HFFc6 (cell line): Measurements from ENCODE around the gene IGSF22. TPM values are rescaled to one million over a fixed set of nuclear protein-coding genes. Genes with fewer than 3 reads are reported as not detected.

ENCODE experiments used
- DNase-seq: peaks from one replicate; pipeline ENCODE4 v3.0.0-alpha.2; 2018
- H3K27ac Mint-ChIP-seq: 2 replicates; pipeline ENCODE4 v1.8.0; 2020; ENCODE audit warnings: mild to moderate bottlenecking, mixed read lengths
- H3K27me3 Mint-ChIP-seq: 2 replicates; pipeline ENCODE4 v1.8.0; 2021; ENCODE audit warnings: mild to moderate bottlenecking, moderate library complexity, mixed read lengths; ENCODE audit not compliant: insufficient read depth
- H3K36me3 Mint-ChIP-seq: 2 replicates; pipeline ENCODE4 v1.8.0; 2021; ENCODE audit warnings: low read depth, mixed read lengths
- H3K4me1 Mint-ChIP-seq: 2 replicates; pipeline ENCODE4 v1.8.0; 2020; ENCODE audit warnings: low read depth, mixed read lengths
- H3K4me3 Mint-ChIP-seq: 2 replicates; pipeline ENCODE4 v1.8.0; 2020; ENCODE audit warnings: mild to moderate bottlenecking, moderate library complexity, mixed read lengths
- H3K9me3 Mint-ChIP-seq: 2 replicates; pipeline ENCODE4 v1.8.0; 2020; ENCODE audit warnings: mild to moderate bottlenecking, mixed read lengths
- total RNA-seq, 6 experiments: library from RNA; stranded (reverse); fragmentation: NEBNext Ultra II Directional; extraction: Animal tissue kit (Norgen Biotek cat#: 25700); gene quantifications; 2 replicates in 1 of 6; 3 replicates in 5 of 6; pipeline ENCODE4 v1.2.3, GENCODE V29; 2021
- TF ChIP-seq, protein P1 (sequence below): fragments of 200-600 bp; sonication (generic); IDR thresholded peaks from 2 replicates; pipeline ENCODE4 v1.5.0; 2021; ENCODE audit warnings: antibody characterized with exemption, mild to moderate bottlenecking

Gene IGSF22
- total RNA-seq, 6 experiments from 2014 or later, result not detected

DNA sequence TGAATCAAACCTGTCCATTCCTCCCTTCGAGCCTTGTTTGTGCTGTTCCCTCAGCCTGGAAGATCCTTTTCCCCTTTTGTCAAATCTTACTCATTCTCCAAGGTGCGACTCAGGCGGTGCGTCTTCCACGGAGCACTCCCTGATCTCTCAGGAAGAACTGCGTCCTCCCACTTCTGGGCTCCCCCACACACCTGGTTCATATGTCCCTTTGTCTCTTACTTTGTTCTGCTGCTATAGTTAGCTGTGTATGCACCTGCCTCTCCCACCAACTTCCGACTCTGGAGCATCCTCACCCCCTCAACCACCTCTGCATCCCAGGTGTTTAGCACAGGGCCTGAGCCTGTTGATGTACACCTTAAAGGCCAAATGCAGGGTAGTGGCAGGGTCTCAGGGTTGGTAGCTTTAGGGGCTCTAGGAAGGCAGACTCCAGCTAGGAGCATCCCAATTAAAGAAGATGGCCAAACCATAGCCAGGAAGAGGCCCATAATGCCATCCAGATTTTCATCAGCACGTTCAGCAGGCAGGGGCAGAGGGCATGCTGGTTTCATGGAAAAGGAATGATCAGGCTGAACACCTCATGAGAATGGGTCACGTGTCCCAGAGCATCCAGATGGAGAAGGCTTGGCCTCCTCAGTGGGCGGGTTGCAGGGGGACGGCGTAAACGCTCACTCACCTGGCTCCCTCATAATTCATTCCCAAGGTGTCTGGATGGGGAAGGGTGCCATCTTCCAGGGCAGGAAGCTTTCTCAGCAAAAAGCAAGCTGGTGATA, 45.5 kb upstream of the IGSF22 start:
- no peak overlapping the region for H3K4me3 Mint-ChIP-seq
- no peak for DNase-seq
- peaks cover 3% of the 10 kb centered on the region; the same call in 1 of the 2 replicates for H3K9me3 Mint-ChIP-seq
- TF ChIP-seq, protein P1, sequence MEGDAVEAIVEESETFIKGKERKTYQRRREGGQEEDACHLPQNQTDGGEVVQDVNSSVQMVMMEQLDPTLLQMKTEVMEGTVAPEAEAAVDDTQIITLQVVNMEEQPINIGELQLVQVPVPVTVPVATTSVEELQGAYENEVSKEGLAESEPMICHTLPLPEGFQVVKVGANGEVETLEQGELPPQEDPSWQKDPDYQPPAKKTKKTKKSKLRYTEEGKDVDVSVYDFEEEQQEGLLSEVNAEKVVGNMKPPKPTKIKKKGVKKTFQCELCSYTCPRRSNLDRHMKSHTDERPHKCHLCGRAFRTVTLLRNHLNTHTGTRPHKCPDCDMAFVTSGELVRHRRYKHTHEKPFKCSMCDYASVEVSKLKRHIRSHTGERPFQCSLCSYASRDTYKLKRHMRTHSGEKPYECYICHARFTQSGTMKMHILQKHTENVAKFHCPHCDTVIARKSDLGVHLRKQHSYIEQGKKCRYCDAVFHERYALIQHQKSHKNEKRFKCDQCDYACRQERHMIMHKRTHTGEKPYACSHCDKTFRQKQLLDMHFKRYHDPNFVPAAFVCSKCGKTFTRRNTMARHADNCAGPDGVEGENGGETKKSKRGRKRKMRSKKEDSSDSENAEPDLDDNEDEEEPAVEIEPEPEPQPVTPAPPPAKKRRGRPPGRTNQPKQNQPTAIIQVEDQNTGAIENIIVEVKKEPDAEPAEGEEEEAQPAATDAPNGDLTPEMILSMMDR, result no peak
- H3K36me3 Mint-ChIP-seq, result no peaks in the 10 kb centered on the region
- H3K4me1 Mint-ChIP-seq, result peaks cover 27% of the 10 kb centered on the region
- H3K27ac Mint-ChIP-seq, result no peak overlapping the region
- peaks cover 20% of the 10 kb centered on the region for H3K27me3 Mint-ChIP-seq

DNA sequence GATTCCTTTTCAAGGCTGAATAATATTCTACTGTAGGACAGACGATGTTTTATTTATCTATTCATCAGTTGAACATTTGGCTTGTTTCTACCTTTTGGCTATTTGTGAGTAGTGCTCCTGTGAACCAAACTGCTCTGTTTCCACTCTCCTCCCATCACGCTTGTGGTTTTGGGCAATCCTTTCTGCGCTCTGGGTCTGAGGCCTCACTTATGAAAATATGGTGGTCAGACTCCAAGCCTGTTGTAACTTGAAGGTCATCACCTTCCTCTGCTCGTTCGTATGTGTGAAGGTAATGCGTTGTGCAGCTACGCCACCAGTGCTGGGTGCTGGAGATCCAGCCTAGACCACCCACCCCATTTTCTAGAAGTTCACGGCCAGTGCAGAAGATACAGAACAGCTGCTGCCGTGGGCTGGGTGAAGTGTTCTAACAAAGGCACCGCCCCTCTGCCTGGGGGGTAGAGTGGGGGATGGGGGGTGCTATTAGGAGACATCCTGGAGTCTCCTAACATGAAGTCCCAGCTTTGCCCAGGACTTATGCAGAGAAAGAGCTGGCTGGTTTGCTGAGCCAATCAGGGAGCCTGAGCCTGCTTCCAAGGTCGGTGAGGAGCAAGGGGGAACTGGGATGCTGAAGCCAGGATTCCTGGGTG, 44.6 kb upstream of the IGSF22 start:
- Mint-ChIP-seq H3K27ac (no peak overlapping the region), H3K4me1 (peaks cover 31% of the 10 kb centered on the region), H3K27me3 (peaks cover 23% of the 10 kb centered on the region), H3K4me3 (no peak overlapping the region), H3K36me3 (no peaks in the 10 kb centered on the region), H3K9me3 (peaks cover 3% of the 10 kb centered on the region; the same call in 1 of the 2 replicates)
- no peak for DNase-seq
- TF ChIP-seq, protein P1, result no peak

DNA sequence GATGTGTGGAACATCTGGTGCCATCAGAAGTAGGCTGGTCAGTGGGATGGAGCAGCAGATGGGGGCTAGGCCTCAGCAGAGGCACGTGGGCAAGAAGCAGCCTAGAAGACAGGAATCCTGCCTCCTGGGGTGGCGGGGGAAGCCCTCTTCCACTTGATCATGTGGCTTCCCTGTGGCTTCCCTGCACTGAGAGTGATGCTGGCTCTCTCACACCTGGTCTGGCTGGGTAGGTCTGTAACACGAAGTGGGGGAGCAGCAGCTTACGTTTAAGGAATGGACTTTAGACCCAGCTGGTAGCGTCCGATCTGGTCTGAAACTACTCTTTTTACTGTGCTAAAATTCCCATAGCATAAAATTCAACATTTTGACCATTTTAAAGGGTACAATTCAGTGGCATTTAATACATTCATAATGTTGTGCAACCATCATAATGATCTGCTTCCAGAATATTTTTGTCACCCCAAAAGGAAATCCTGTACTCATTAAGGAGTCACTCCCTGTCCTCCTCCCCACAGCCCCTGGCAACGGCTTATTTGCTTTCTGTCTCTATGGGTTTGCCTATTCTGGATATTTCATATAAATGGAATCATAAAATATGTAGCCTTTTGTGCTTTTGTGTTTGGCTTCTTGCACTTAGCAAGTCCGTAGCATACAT, 43.9 kb upstream of the IGSF22 start:
- peaks cover 37% of the 10 kb centered on the region for H3K4me1 Mint-ChIP-seq
- H3K9me3 Mint-ChIP-seq, result peaks cover 3% of the 10 kb centered on the region; the same call in 1 of the 2 replicates
- H3K4me3 Mint-ChIP-seq, result no peak overlapping the region
- H3K36me3 Mint-ChIP-seq, result no peaks in the 10 kb centered on the region
- TF ChIP-seq, protein P1, result no peak
- DNase-seq, result no peak
- H3K27me3 Mint-ChIP-seq, result peaks cover 24% of the 10 kb centered on the region
- no peak overlapping the region for H3K27ac Mint-ChIP-seq

DNA sequence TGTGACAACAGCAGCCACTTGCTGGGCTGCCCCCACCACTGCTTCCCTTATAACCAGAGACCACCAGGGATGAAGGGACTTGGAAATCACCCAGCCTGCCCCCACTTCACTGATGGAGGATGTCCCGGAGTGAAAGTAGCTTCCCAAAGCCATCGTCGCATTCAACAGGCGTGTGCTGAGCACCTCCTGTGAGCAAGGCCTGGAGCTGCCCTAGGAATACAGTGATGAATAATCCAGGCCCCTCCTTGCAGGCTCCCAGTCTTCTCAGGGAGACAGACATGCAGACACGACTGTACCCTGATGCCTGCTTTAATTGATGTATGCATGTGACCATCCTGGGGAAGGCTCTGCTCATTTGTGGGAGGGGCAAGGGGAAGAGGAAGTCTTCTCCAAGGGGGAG, 43.0 kb upstream of the IGSF22 start:
- peaks cover 3% of the 10 kb centered on the region; the same call in 1 of the 2 replicates for H3K9me3 Mint-ChIP-seq
- peaks cover 19% of the 10 kb centered on the region for H3K27me3 Mint-ChIP-seq
- H3K27ac Mint-ChIP-seq, result no peak overlapping the region
- no peak overlapping the region for H3K4me3 Mint-ChIP-seq
- TF ChIP-seq, protein P1, result no peak
- no peaks in the 10 kb centered on the region for H3K36me3 Mint-ChIP-seq
- no peak for DNase-seq
- H3K4me1 Mint-ChIP-seq, result peaks cover 43% of the 10 kb centered on the region

DNA sequence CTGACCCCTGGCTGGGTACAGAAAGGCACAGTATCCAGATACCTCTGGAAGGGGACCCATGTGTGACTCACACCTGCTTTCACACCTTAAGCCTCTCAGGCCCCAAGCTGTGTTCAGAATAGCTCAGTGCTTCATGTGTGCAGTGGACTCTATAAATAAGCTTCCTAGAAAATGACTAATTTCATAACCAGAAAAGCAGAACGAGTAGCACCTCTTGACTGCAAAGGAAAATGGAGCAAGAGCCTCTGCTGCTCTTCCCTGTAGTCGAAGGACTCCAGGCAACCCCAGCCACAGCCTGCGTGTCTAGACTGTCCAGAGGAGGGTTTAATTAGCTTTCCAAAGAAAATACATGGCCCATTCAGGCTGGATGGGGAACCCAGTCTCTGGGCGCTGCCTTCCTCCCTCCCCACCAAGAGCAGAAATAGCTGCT, 42.5 kb upstream of the IGSF22 start:
- no peak for DNase-seq
- Mint-ChIP-seq H3K36me3 (no peaks in the 10 kb centered on the region), H3K4me3 (no peak overlapping the region), H3K4me1 (peaks cover 48% of the 10 kb centered on the region), H3K9me3 (peaks cover 3% of the 10 kb centered on the region; the same call in 1 of the 2 replicates), H3K27ac (no peak overlapping the region), H3K27me3 (peaks cover 15% of the 10 kb centered on the region)
- TF ChIP-seq, protein P1, result no peak
